ENCODE measurements around the gene ABLIM1. TPM values are rescaled to one million over a fixed set of nuclear protein-coding genes. Genes with fewer than 3 reads are reported as not detected.

The ABLIM1 gene
- total RNA-seq, 1 experiment from 2014 or later, result 89.4 TPM

DNA sequence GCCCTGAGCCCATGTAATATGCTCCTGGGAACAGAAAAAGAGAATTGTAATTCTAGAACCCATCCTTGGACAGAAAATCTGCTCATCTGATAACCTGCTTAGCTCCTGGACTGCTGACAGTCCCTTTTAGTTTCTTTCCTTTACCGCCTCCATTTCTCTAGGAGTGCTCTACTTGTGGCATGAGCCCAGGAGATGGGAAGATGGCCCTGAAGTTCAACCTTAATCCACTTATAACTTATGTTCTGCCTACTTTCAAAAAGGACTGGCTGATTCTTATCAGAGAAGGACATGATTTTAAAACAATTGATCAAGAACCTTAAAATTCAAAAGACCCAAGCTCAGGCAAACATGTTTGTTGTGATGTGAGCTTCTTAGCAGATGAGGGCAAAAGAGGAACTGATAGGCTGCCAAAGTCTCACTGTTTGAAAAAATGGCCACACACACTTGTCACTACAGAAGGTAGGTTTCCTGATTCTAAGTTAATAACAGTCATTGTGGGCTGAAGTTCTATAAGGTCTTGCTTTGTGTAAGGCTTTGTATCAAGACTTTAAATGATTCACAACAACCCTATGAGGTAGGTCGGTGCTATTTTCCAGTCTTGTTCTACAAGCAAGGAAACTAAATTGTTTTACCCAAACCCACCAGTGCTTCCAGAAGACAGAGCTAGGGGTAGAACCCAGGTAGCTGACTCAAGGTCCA lies 159.5 kb downstream of the ABLIM1 start:
- TF ChIP-seq, protein P1, sequence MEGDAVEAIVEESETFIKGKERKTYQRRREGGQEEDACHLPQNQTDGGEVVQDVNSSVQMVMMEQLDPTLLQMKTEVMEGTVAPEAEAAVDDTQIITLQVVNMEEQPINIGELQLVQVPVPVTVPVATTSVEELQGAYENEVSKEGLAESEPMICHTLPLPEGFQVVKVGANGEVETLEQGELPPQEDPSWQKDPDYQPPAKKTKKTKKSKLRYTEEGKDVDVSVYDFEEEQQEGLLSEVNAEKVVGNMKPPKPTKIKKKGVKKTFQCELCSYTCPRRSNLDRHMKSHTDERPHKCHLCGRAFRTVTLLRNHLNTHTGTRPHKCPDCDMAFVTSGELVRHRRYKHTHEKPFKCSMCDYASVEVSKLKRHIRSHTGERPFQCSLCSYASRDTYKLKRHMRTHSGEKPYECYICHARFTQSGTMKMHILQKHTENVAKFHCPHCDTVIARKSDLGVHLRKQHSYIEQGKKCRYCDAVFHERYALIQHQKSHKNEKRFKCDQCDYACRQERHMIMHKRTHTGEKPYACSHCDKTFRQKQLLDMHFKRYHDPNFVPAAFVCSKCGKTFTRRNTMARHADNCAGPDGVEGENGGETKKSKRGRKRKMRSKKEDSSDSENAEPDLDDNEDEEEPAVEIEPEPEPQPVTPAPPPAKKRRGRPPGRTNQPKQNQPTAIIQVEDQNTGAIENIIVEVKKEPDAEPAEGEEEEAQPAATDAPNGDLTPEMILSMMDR (IDR thresholded peaks at IDR 0.05; ENCODE audit: unreplicated experiment), result no peak
- CTCF ChIA-PET, result interaction anchor here (0.6 kb wide), 1 partner anchor 34 kb away, joined by 5 read pairs; no protein-coding TSS in a partner anchor
- Mint-ChIP-seq H3K9me3 (ENCODE audit: low read depth, unreplicated experiment) (no peaks in the 10 kb centered on the region), H3K27ac (ENCODE audit: unreplicated experiment) (no peak overlapping the region), H3K4me3 (ENCODE audit: low read depth, unreplicated experiment) (no peak overlapping the region), H3K27me3 (ENCODE audit: unreplicated experiment) (no peaks in the 10 kb centered on the region), H3K36me3 (ENCODE audit: insufficient read depth, unreplicated experiment) (no peaks in the 10 kb centered on the region), H3K4me1 (ENCODE audit: low read depth, unreplicated experiment) (no peaks in the 10 kb centered on the region)
- no peak for DNase-seq
- intact Hi-C loops (cut with micrococcal nuclease; ENCODE audit: unreplicated experiment), result no loop called here
- no TSS peak for BruUV-seq (replicated peaks)

DNA sequence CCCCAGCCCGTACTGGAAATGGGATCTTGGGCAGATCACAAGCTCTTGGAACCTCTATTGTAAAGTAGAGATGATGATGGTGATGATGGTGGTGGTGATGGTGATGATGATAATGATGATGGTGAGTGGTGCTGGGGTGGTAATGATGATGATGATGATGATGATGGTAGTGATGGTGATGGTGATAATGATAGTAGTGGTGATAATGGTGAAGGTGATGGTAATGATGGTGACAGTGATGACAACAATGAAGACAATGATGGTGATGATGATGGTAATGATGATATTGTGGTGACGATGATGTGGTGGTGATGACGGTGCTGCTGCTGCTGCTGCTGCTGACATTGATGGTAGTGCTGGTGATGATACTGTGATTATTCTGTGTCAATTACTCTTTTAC lies 162.8 kb downstream of the ABLIM1 start:
- Mint-ChIP-seq H3K36me3 (ENCODE audit: insufficient read depth, unreplicated experiment) (no peaks in the 10 kb centered on the region), H3K27me3 (ENCODE audit: unreplicated experiment) (no peaks in the 10 kb centered on the region), H3K9me3 (ENCODE audit: low read depth, unreplicated experiment) (no peaks in the 10 kb centered on the region), H3K4me3 (ENCODE audit: low read depth, unreplicated experiment) (no peak overlapping the region), H3K4me1 (ENCODE audit: low read depth, unreplicated experiment) (no peaks in the 10 kb centered on the region), H3K27ac (ENCODE audit: unreplicated experiment) (no peak overlapping the region)
- intact Hi-C loops (cut with micrococcal nuclease; ENCODE audit: unreplicated experiment), result no loop called here
- BruUV-seq (replicated peaks), result no TSS peak
- DNase-seq, result no peak
- TF ChIP-seq, protein P1 (IDR thresholded peaks at IDR 0.05; ENCODE audit: unreplicated experiment), result no peak
- CTCF ChIA-PET, result no interaction called here

GRCh38 chr10:114492351-114493037 lies 165.6 kb downstream of the ABLIM1 start:
- TF ChIP-seq, protein P1 (IDR thresholded peaks at IDR 0.05; ENCODE audit: unreplicated experiment), result no peak
- Mint-ChIP-seq H3K9me3 (ENCODE audit: low read depth, unreplicated experiment) (no peaks in the 10 kb centered on the region), H3K27me3 (ENCODE audit: unreplicated experiment) (no peaks in the 10 kb centered on the region), H3K36me3 (ENCODE audit: insufficient read depth, unreplicated experiment) (no peaks in the 10 kb centered on the region), H3K27ac (ENCODE audit: unreplicated experiment) (no peak overlapping the region), H3K4me1 (ENCODE audit: low read depth, unreplicated experiment) (peaks cover 8% of the 10 kb centered on the region), H3K4me3 (ENCODE audit: low read depth, unreplicated experiment) (no peak overlapping the region)
- no peak for DNase-seq
- CTCF ChIA-PET, result no interaction called here
- intact Hi-C loops (cut with micrococcal nuclease; ENCODE audit: unreplicated experiment), result no loop called here
- BruUV-seq (replicated peaks), result no TSS peak

DNA sequence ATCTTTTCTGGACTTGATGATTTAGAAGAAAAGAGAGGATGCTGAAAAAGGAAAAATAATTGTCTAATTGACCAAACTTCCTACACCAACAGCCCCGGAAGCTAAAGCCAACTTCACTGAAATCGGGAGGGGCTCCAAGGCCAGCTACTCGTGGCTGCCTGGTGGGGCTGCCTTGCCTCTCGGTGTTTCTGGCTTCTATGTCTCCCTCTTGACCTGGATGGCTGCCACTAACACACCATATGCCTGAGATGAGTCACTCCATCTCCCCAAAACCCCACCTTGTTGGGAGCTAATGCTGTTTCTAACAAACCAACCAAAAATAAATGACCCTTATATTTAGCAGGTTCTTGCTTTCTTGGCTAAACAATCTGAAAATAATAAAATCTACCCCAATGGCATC lies 166.1 kb downstream of the ABLIM1 start:
- no peak overlapping the region for H3K27ac Mint-ChIP-seq (ENCODE audit: unreplicated experiment)
- CTCF ChIA-PET, result no interaction called here

More for the DNA sequence above, 166.1 kb downstream of the ABLIM1 start:
- BruUV-seq (replicated peaks), result no TSS peak
- Mint-ChIP-seq H3K36me3 (ENCODE audit: insufficient read depth, unreplicated experiment) (no peaks in the 10 kb centered on the region), H3K4me3 (ENCODE audit: low read depth, unreplicated experiment) (no peak overlapping the region), H3K27me3 (ENCODE audit: unreplicated experiment) (no peaks in the 10 kb centered on the region), H3K9me3 (ENCODE audit: low read depth, unreplicated experiment) (no peaks in the 10 kb centered on the region), H3K4me1 (ENCODE audit: low read depth, unreplicated experiment) (peaks cover 8% of the 10 kb centered on the region)
- intact Hi-C loops (cut with micrococcal nuclease; ENCODE audit: unreplicated experiment), result no loop called here
- TF ChIP-seq, protein P1 (IDR thresholded peaks at IDR 0.05; ENCODE audit: unreplicated experiment), result no peak
- no peak for DNase-seq
